SK-N-SH (cell line): ENCODE measurements around the gene SMC1B. TPM values are rescaled to one million over a fixed set of nuclear protein-coding genes. Genes with fewer than 3 reads are reported as not detected.
"Not testable (repeated sequence)": the region's sequence is repeated elsewhere in the genome, so short reads cannot be mapped to it uniquely, and the experiment has no call there.

ENCODE experiments used
- CTCF ChIA-PET: fragments of 300-600, 350-600 bp; formaldehyde crosslinking; extraction: SDS; loops from one replicate; lab custom pipeline; 2021; lab: Yijun Ruan, JAX
- POLR2A ChIA-PET: fragments of 350-600 bp; sonication (Branson Sonifier 250); formaldehyde crosslinking; extraction: SDS; loops from one replicate; lab custom pipeline; 2020; ENCODE audit warnings: antibody characterized with exemption, inconsistent platforms; lab: Yijun Ruan, JAX
- DNase-seq: peaks from one replicate; pipeline ENCODE4 v3.0.0; 2012
- H2AFZ ChIP-seq: fragments of 200-600 bp; sonication (generic); 2 replicates; pipeline ENCODE4 v1.8.1; 2016; ENCODE audit warnings: antibody characterized with exemption, mild to moderate bottlenecking, low read depth
- H3F3A ChIP-seq: fragments of 200-600 bp; sonication (generic); replicated peaks from 2 replicates; pipeline ENCODE3; 2016; ENCODE audit warnings: antibody characterized with exemption, mild to moderate bottlenecking; ENCODE audit not compliant: insufficient read depth
- H3K27ac ChIP-seq, 2 experiments: fragments of 200-500 bp in 1 of 2; fragments of 200-600 bp in 1 of 2; sonication (Bioruptor generic) in 1 of 2; sonication (generic), shearing (Covaris generic) in 1 of 2; 2 replicates each; pipeline versions ENCODE4 v1.5.1 to v1.6.1; 2014 to 2016; ENCODE audit warnings: low read depth in 2 of 2, inconsistent platforms in 1 of 2, low read length in 1 of 2, mild to moderate bottlenecking in 1 of 2, mixed read lengths in 1 of 2
- H3K27me3 ChIP-seq: fragments of 200-600 bp; sonication (generic), shearing (Covaris generic); 2 replicates; pipeline ENCODE4 v1.6.1; 2016; ENCODE audit warnings: mixed run types; ENCODE audit not compliant: insufficient read depth
- H3K36me3 ChIP-seq, 2 experiments: fragments of 200-500 bp in 1 of 2; fragments of 200-600 bp in 1 of 2; sonication (Bioruptor generic) in 1 of 2; sonication (generic) in 1 of 2; replicated peaks in 1 of 2; 2 replicates each; pipeline versions ENCODE3 to v1.5.1; 2014 to 2016; ENCODE audit warnings: low read length in 1 of 2, mild to moderate bottlenecking in 1 of 2; ENCODE audit not compliant: insufficient read depth in 2 of 2, control insufficient read depth in 1 of 2
- H3K4me1 ChIP-seq, 2 experiments: fragments of 200-500 bp in 1 of 2; fragments of 200-600 bp in 1 of 2; sonication (Bioruptor generic) in 1 of 2; sonication (generic), shearing (Covaris generic) in 1 of 2; 2 replicates each; pipeline versions ENCODE4 v1.5.1 to v1.6.1; 2014 to 2016; ENCODE audit warnings: low read depth in 1 of 2, low read length in 1 of 2, mixed run types in 1 of 2; ENCODE audit not compliant: insufficient read depth in 2 of 2, control insufficient read depth in 1 of 2
- H3K4me2 ChIP-seq: fragments of 200-600 bp; sonication (generic), shearing (Covaris generic); 2 replicates; pipeline ENCODE4 v1.6.1; 2017; ENCODE audit warnings: mixed run types
- H3K4me3 ChIP-seq, 2 experiments: fragments of 200-500 bp in 1 of 2; fragments of 200-600 bp in 1 of 2; sonication (Bioruptor generic) in 1 of 2; sonication (generic), shearing (Covaris generic) in 1 of 2; 2 replicates each; pipeline versions ENCODE4 v1.5.1 to v1.8.1; 2014 to 2016; ENCODE audit warnings: low read depth in 2 of 2, inconsistent platforms in 1 of 2, low read length in 1 of 2, mild to moderate bottlenecking in 1 of 2, mixed read lengths in 1 of 2, moderate library complexity in 1 of 2
- H3K79me2 ChIP-seq: fragments of 200-600 bp; sonication (generic); 2 replicates; pipeline ENCODE4 v1.8.1; 2017; ENCODE audit warnings: mild to moderate bottlenecking; ENCODE audit not compliant: insufficient read depth
- H3K9ac ChIP-seq: fragments of 200-600 bp; sonication (generic); 2 replicates; pipeline ENCODE4 v1.6.1; 2017; ENCODE audit warnings: mixed run types
- H3K9me2 ChIP-seq: fragments of 200-600 bp; sonication (generic); 2 replicates; pipeline ENCODE4 v1.6.1; 2017; ENCODE audit warnings: mixed run types
- H3K9me3 ChIP-seq: fragments of 200-600 bp; sonication (generic); 2 replicates; pipeline ENCODE4 v1.6.1; 2017; ENCODE audit warnings: mixed run types, mild to moderate bottlenecking, moderate library complexity
- H4K20me1 ChIP-seq: fragments of 200-600 bp; sonication (generic); 2 replicates; pipeline ENCODE4 v1.6.1; 2017; ENCODE audit warnings: mild to moderate bottlenecking, mixed run types; ENCODE audit not compliant: insufficient read depth
- ELF1 ChIP-seq: IDR thresholded peaks from 2 replicates; pipeline ENCODE4 v1.4.0; 2012
- EZH2phosphoT487 ChIP-seq: fragments of 200-600 bp; sonication (generic); IDR thresholded peaks from 2 replicates; pipeline ENCODE4 v1.6.1; 2017; ENCODE audit warnings: low read depth, mixed run types, mild to moderate bottlenecking, antibody characterized with exemption, moderate library complexity, borderline replicate concordance
- GATA2 ChIP-seq: sonication (generic); formaldehyde crosslinking; IDR thresholded peaks from 2 replicates; pipeline ENCODE4 v1.5.0; 2020; ENCODE audit warnings: mild to moderate bottlenecking, missing genetic modification reagents
- NFIC ChIP-seq: IDR thresholded peaks from 2 replicates; pipeline ENCODE4 v1.4.0; 2012; ENCODE audit warnings: borderline replicate concordance
- NRF1 ChIP-seq: IDR thresholded peaks from 2 replicates; pipeline ENCODE4 v1.6.1; 2012; ENCODE audit warnings: low read depth, mild to moderate bottlenecking, low read length
- POLR2AphosphoS5 ChIP-seq: IDR thresholded peaks from 2 replicates; pipeline ENCODE4 v1.6.1; 2012; ENCODE audit warnings: low read depth, low read length
- RFX5 ChIP-seq: IDR thresholded peaks from 2 replicates; pipeline ENCODE4 v1.6.1; 2012; ENCODE audit warnings: mild to moderate bottlenecking, improper control_type of control experiment, low read length
- YY1 ChIP-seq: IDR thresholded peaks from 2 replicates; pipeline ENCODE4 v1.4.0; 2012; ENCODE audit warnings: low read depth, mild to moderate bottlenecking
- WGBS: methylation state at CpG from one replicate; pipeline ENCODE4 v1.1.6; 2017; ENCODE audit warnings: low lambda C conversion rate; 5-methylcytosine and 5-hydroxymethylcytosine counted together
- polyA plus RNA-seq, 3 experiments: library from polyadenylated mRNA; depleted of rRNA; stranded (reverse); fragments of >200 nt; gene quantifications; 2 replicates each; pipeline ENCODE4 v1.2.3, GENCODE V29; 2012
- TF ChIP-seq, protein P1 (sequence below): fragments of 200-600 bp; sonication (generic); IDR thresholded peaks from 2 replicates; pipeline ENCODE4 v1.6.1; 2017; ENCODE audit warnings: antibody characterized with exemption, mild to moderate bottlenecking, moderate library complexity
- TF ChIP-seq, protein P2 (sequence below): IDR thresholded peaks from 2 replicates; pipeline ENCODE4 v1.4.0; 2012; ENCODE audit warnings: low read depth, borderline replicate concordance
- TF ChIP-seq, protein P3 (sequence below): fragments of 150-350 bp; IDR thresholded peaks from 2 replicates; pipeline ENCODE4 v1.6.1; 2017; ENCODE audit warnings: antibody characterized with exemption, low read length, low read depth, borderline replicate concordance
- TF ChIP-seq, protein P4 (sequence below): IDR thresholded peaks from 2 replicates; pipeline ENCODE4 v1.4.0; 2012; ENCODE audit warnings: low read depth

SMC1B gene
- polyA plus RNA-seq, 1 of the 3 experiments (the other 2 are of a cell fraction): not detected

DNA sequence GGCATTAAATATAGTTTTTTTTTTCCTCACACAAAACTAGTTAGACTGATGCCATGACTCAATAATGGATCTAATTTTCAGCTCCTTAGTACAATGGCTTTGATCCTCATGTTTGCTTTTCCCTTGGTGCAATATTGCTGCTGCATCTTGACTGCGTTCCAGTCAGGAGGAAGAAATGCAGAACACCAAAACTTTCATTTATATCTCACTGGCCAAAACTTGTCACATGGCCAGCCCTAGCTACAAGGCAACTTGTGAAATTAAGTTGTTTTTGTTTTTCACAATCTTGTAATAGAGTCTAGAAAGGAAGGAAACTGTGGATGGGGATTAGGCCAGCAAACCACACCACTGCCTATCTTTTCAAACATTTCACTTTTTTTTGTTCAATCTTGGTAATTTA, 36.7 kb downstream of the SMC1B start:
- H3K4me3 ChIP-seq: no peak overlapping the region
- 0 out of 2 replicates have a peak, but pooled peaks cover 3% of the 10 kb centered on the region for H4K20me1 ChIP-seq
- DNase-seq: no peak
- 91% methylated on average over 1 of the region's 1 CpG for WGBS
- H3K9ac ChIP-seq: no peak overlapping the region
- ChIA-PET CTCF (no interaction called here), POLR2A (interaction anchor here (0.6 kb wide), 1 partner anchor 48 kb away, joined by 3 read pairs; no protein-coding TSS in a partner anchor)
- no peaks in the 10 kb centered on the region for H3K9me3 ChIP-seq
- no peaks in the 10 kb centered on the region for H3K36me3 ChIP-seq
- TF ChIP-seq YY1: no peak
- TF ChIP-seq, protein P1, sequence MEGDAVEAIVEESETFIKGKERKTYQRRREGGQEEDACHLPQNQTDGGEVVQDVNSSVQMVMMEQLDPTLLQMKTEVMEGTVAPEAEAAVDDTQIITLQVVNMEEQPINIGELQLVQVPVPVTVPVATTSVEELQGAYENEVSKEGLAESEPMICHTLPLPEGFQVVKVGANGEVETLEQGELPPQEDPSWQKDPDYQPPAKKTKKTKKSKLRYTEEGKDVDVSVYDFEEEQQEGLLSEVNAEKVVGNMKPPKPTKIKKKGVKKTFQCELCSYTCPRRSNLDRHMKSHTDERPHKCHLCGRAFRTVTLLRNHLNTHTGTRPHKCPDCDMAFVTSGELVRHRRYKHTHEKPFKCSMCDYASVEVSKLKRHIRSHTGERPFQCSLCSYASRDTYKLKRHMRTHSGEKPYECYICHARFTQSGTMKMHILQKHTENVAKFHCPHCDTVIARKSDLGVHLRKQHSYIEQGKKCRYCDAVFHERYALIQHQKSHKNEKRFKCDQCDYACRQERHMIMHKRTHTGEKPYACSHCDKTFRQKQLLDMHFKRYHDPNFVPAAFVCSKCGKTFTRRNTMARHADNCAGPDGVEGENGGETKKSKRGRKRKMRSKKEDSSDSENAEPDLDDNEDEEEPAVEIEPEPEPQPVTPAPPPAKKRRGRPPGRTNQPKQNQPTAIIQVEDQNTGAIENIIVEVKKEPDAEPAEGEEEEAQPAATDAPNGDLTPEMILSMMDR: no peak
- TF ChIP-seq EZH2phosphoT487: no peak
- TF ChIP-seq ELF1: no peak
- no peak overlapping the region for H2AFZ ChIP-seq
- no peaks in the 10 kb centered on the region for H3K79me2 ChIP-seq
- no peaks in the 10 kb centered on the region for H3K4me1 ChIP-seq
- H3K4me2 ChIP-seq: no peak overlapping the region
- no peaks in the 10 kb centered on the region for H3K27me3 ChIP-seq
- H3K9me2 ChIP-seq: no peaks in the 10 kb centered on the region
- H3F3A ChIP-seq: no peaks in the 10 kb centered on the region
- H3K27ac ChIP-seq: no peak overlapping the region

DNA sequence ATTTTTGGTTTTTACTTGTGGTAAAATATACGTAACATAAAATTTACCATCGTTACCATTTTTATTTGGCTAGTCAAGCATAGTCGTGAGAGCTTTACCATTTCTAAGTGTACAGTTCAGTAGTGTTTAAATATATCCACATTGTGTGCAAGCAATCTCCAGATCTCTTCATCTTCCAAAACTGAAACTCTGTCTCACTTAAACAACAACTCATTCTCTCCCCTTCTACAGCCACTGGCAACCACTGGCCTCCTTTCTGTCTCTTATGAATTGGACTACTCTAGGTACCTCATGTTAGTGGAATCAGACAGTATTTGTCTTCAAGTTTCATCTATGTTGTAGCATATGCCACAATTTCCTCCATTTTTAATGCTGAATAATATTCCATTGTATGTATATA, 37.4 kb downstream of the SMC1B start:
- Histone ChIP-seq H3K4me3 (no peak overlapping the region), H2AFZ (no peak overlapping the region), H3K9ac (no peak overlapping the region), H3K9me3 (no peaks in the 10 kb centered on the region), H3K4me2 (no peak overlapping the region), H3K79me2 (no peaks in the 10 kb centered on the region), H3K27ac (no peak overlapping the region), H3K27me3 (no peaks in the 10 kb centered on the region), H3K9me2 (no peaks in the 10 kb centered on the region), H4K20me1 (0 out of 2 replicates have a peak, but pooled peaks cover 3% of the 10 kb centered on the region), H3K36me3 (no peaks in the 10 kb centered on the region), H3K4me1 (no peaks in the 10 kb centered on the region), H3F3A (no peaks in the 10 kb centered on the region)
- no peak for DNase-seq
- TF ChIP-seq, protein P2, sequence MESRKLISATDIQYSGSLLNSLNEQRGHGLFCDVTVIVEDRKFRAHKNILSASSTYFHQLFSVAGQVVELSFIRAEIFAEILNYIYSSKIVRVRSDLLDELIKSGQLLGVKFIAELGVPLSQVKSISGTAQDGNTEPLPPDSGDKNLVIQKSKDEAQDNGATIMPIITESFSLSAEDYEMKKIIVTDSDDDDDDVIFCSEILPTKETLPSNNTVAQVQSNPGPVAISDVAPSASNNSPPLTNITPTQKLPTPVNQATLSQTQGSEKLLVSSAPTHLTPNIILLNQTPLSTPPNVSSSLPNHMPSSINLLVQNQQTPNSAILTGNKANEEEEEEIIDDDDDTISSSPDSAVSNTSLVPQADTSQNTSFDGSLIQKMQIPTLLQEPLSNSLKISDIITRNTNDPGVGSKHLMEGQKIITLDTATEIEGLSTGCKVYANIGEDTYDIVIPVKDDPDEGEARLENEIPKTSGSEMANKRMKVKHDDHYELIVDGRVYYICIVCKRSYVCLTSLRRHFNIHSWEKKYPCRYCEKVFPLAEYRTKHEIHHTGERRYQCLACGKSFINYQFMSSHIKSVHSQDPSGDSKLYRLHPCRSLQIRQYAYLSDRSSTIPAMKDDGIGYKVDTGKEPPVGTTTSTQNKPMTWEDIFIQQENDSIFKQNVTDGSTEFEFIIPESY: no peak
- TF ChIP-seq GATA2 (CRISPR knock-in tag): no peak
- no peak for TF ChIP-seq RFX5
- TF ChIP-seq, protein P3, sequence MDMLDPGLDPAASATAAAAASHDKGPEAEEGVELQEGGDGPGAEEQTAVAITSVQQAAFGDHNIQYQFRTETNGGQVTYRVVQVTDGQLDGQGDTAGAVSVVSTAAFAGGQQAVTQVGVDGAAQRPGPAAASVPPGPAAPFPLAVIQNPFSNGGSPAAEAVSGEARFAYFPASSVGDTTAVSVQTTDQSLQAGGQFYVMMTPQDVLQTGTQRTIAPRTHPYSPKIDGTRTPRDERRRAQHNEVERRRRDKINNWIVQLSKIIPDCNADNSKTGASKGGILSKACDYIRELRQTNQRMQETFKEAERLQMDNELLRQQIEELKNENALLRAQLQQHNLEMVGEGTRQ: no peak
- no peak for TF ChIP-seq POLR2AphosphoS5
- TF ChIP-seq NRF1: no peak
- TF ChIP-seq, protein P4, sequence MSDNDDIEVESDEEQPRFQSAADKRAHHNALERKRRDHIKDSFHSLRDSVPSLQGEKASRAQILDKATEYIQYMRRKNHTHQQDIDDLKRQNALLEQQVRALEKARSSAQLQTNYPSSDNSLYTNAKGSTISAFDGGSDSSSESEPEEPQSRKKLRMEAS: no peak
- TF ChIP-seq NFIC: no peak
- ChIA-PET POLR2A (no interaction called here), CTCF (interaction anchor here (1.1 kb wide), 1 partner anchor 108 kb away, joined by 3 read pairs; no protein-coding TSS in a partner anchor)
- WGBS: 64% methylated on average over 3 of the region's 3 CpGs

DNA sequence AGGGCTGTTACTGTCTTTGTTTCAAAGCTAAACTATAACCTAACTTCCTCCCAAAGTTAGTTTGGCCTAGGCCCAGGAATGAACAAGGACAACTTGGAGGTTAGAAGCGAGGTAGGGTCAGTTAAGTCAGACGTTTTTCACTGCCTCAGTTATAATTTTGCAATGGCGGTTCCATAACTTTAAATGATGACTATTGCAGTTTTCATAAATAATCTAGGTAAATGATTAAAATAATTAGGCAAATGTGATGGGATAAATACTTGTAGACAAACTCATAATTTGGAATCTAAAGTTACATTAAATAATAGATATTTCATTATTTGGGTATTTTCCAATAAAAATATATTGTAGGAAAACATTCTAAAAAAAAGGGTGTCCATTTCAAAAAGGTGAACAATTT, 39.8 kb downstream of the SMC1B start:
- WGBS: 50% methylated on average over 3 of the region's 3 CpGs
- H4K20me1 ChIP-seq, H3K4me2 ChIP-seq, H3K27ac ChIP-seq, H3K27me3 ChIP-seq, DNase-seq, H3K9me2 ChIP-seq, POLR2A ChIA-PET, H3K9ac ChIP-seq, H3K79me2 ChIP-seq, H3K9me3 ChIP-seq, H3K36me3 ChIP-seq, H3K4me1 ChIP-seq, H3K4me3 ChIP-seq, H3F3A ChIP-seq, H2AFZ ChIP-seq: not testable (repeated sequence)
- CTCF ChIA-PET: interaction anchor here (0.8 kb wide), 1 partner anchor 19 kb away, joined by 3 read pairs; no protein-coding TSS in a partner anchor
